ENCODE measurements around the gene EIF5AL1.
"Not testable (repeated sequence)": the region's sequence is repeated elsewhere in the genome, so short reads cannot be mapped to it uniquely, and the experiment has no call there.

Gene EIF5AL1

GRCh38 chr10:79488336-79488735 lies 24.0 kb upstream of the EIF5AL1 start:
- no peak for DNase-seq

GRCh38 chr10:79488870-79489269 lies 23.5 kb upstream of the EIF5AL1 start:
- DNase-seq, result no peak

GRCh38 chr10:79490400-79491142 lies 21.8 kb upstream of the EIF5AL1 start:
- no peak for DNase-seq

- DNase-seq, result peak; percentile 41
Measured at GRCh38 chr10:79491143-79491835, 21.0 kb upstream of the EIF5AL1 start.

- DNase-seq, result no peak
Measured at GRCh38 chr10:79492256-79492655, 20.1 kb upstream of the EIF5AL1 start.

GRCh38 chr10:79492839-79493238 lies 19.5 kb upstream of the EIF5AL1 start:
- no peak for DNase-seq

- no peak for DNase-seq
Measured at GRCh38 chr10:79493806-79494205, 18.5 kb upstream of the EIF5AL1 start.

- DNase-seq, result no peak
Measured at GRCh38 chr10:79494871-79495705, 17.2 kb upstream of the EIF5AL1 start.

- DNase-seq, result no peak
Measured at GRCh38 chr10:79495791-79496190, 16.5 kb upstream of the EIF5AL1 start.

- no peak for DNase-seq
Measured at GRCh38 chr10:79496896-79497295, 15.4 kb upstream of the EIF5AL1 start.

- no peak for DNase-seq
Measured at GRCh38 chr10:79498291-79498829, 14.0 kb upstream of the EIF5AL1 start.

GRCh38 chr10:79502561-79503309 lies 9.6 kb upstream of the EIF5AL1 start:
- DNase-seq, result no peak

GRCh38 chr10:79503787-79504186 lies 8.5 kb upstream of the EIF5AL1 start:
- DNase-seq, result not testable (repeated sequence)

GRCh38 chr10:79504483-79504882 lies 7.8 kb upstream of the EIF5AL1 start:
- DNase-seq, result not testable (repeated sequence)

GRCh38 chr10:79505328-79505727 lies 7.0 kb upstream of the EIF5AL1 start:
- DNase-seq, result not testable (repeated sequence)

- no peak for DNase-seq
Measured at GRCh38 chr10:79505829-79506228, 6.5 kb upstream of the EIF5AL1 start.

- no peak for DNase-seq
Measured at GRCh38 chr10:79507440-79508167, 4.7 kb upstream of the EIF5AL1 start.

GRCh38 chr10:79508245-79508644 lies 4.1 kb upstream of the EIF5AL1 start:
- not testable (repeated sequence) for DNase-seq

GRCh38 chr10:79509306-79509933 lies 2.9 kb upstream of the EIF5AL1 start:
- not testable (repeated sequence) for DNase-seq

GRCh38 chr10:79509934-79510508 lies 2.3 kb upstream of the EIF5AL1 start:
- not testable (repeated sequence) for DNase-seq

Measured in NCI-H1694 (cell line).